C4-2B (cell line): ENCODE measurements around the gene VIT.

Experiments used
- H3K27ac ChIP-seq: fragments of 450-650 bp; 2 replicates; pipeline ENCODE4 v1.5.1; 2017
- ZFX ChIP-seq: fragments of 450-650 bp; IDR thresholded peaks from 2 replicates; pipeline ENCODE4 v1.6.1; 2017
- TF ChIP-seq, protein P1 (sequence below): fragments of 450-650 bp; conservative IDR thresholded peaks from 2 replicates; pipeline ENCODE4 v1.5.1; 2017; ENCODE audit warnings: mild to moderate bottlenecking

The VIT gene

DNA sequence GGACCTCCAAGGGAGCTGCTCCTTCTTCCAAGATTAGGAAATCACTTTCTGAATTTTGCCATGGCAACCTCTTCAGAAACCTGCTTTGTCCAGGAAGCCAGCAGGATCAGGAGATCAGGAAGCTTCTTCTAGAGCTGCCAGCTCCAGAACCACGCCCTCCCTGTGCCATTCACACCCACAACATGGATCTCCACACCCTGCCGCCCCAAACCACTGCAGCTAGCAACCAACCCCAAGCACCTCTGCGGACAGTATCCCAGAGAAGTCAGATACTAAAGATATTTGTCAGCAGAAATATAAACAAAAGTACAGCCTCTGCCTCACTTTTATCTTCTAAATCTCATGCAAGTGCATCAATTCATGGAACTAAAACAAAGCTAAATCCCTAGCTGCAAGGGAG, 106.4 kb downstream of the VIT start:
- no peak for TF ChIP-seq ZFX
- TF ChIP-seq, protein P1, sequence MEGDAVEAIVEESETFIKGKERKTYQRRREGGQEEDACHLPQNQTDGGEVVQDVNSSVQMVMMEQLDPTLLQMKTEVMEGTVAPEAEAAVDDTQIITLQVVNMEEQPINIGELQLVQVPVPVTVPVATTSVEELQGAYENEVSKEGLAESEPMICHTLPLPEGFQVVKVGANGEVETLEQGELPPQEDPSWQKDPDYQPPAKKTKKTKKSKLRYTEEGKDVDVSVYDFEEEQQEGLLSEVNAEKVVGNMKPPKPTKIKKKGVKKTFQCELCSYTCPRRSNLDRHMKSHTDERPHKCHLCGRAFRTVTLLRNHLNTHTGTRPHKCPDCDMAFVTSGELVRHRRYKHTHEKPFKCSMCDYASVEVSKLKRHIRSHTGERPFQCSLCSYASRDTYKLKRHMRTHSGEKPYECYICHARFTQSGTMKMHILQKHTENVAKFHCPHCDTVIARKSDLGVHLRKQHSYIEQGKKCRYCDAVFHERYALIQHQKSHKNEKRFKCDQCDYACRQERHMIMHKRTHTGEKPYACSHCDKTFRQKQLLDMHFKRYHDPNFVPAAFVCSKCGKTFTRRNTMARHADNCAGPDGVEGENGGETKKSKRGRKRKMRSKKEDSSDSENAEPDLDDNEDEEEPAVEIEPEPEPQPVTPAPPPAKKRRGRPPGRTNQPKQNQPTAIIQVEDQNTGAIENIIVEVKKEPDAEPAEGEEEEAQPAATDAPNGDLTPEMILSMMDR: no peak
- H3K27ac ChIP-seq: no peak overlapping the region

- H3K27ac ChIP-seq: no peak overlapping the region
- TF ChIP-seq, protein P1: no peak
- no peak for TF ChIP-seq ZFX
These were observed 109.2 kb downstream of the VIT start for GRCh38 chr2:36805635-36806224.

- H3K27ac ChIP-seq: no peak overlapping the region
- TF ChIP-seq, protein P1: no peak
- no peak for TF ChIP-seq ZFX
These were observed 110.8 kb downstream of the VIT start for GRCh38 chr2:36807223-36807886.

GRCh38 chr2:36808386-36809068, 112.0 kb downstream of the VIT start:
- TF ChIP-seq, protein P1: no peak
- no peak for TF ChIP-seq ZFX
- no peak overlapping the region for H3K27ac ChIP-seq

GRCh38 chr2:36809069-36809445, 112.5 kb downstream of the VIT start:
- H3K27ac ChIP-seq: no peak overlapping the region
- no peak for TF ChIP-seq ZFX
- TF ChIP-seq, protein P1: no peak

- no peak for TF ChIP-seq ZFX
- TF ChIP-seq, protein P1: no peak
- H3K27ac ChIP-seq: no peak overlapping the region
These were observed 114.6 kb downstream of the VIT start for GRCh38 chr2:36811071-36811470.

DNA sequence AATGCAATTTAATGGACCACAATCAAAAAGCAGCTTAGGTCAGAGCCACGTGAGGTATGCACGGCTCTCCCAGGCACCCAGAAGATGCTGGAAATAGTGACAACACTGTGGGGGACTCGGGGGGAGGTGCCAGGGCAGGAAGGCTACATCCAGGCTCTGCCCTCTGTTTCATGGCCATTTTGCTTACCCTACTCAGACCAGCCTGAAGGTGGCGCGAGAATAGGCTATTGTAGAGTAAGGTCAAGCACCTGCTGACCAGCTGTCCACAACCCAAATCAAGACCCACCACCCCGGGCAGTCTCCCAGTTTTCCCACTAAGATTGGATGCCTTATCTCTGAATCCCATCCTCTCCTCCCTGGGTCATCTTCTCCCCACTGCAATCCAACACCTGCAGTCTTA, 115.7 kb downstream of the VIT start:
- no peak overlapping the region for H3K27ac ChIP-seq
- no peak for TF ChIP-seq ZFX
- TF ChIP-seq, protein P1: peak; percentile 32
